A673 (cell line): ENCODE results near the gene LUZP2.

Experiments
- EZH2 ChIP-seq: fragments of 200-600 bp; sonication (generic); IDR thresholded peaks from 2 replicates; pipeline ENCODE4 v1.6.1; 2017; ENCODE audit warnings: borderline replicate concordance, low read depth, mild to moderate bottlenecking, mixed read lengths, antibody characterized with exemption, low read length; ENCODE audit not compliant: poor library complexity, severe bottlenecking
- TF ChIP-seq, protein P1 (sequence below): fragments of 300-800, 200-600 bp; sonication (generic); conservative IDR thresholded peaks from 2 replicates; pipeline ENCODE4 v1.5.1; 2017; ENCODE audit warnings: low read depth, mild to moderate bottlenecking, antibody characterized with exemption, low read length, moderate library complexity, mixed read lengths

DNA sequence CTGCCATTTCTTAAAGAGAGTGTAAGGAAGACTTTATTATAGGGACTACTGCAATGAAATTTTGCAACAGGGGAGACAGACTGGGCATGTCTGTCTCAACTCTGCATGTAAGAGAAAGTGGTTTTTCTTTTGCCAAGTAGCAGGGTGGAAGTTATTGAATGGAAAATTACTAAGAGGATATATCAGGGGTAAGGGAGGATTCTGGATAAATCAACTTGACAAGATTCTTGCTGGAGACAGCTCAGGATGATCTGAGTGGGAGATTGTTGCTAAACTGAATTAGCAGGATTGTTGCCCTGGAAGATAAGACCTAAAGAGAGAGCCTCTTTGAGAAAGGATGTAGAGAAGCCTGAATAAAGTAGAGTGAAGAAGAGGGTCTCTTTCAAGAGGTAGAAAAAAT is 145.8 kb downstream of the LUZP2 start:
- TF ChIP-seq, protein P1, sequence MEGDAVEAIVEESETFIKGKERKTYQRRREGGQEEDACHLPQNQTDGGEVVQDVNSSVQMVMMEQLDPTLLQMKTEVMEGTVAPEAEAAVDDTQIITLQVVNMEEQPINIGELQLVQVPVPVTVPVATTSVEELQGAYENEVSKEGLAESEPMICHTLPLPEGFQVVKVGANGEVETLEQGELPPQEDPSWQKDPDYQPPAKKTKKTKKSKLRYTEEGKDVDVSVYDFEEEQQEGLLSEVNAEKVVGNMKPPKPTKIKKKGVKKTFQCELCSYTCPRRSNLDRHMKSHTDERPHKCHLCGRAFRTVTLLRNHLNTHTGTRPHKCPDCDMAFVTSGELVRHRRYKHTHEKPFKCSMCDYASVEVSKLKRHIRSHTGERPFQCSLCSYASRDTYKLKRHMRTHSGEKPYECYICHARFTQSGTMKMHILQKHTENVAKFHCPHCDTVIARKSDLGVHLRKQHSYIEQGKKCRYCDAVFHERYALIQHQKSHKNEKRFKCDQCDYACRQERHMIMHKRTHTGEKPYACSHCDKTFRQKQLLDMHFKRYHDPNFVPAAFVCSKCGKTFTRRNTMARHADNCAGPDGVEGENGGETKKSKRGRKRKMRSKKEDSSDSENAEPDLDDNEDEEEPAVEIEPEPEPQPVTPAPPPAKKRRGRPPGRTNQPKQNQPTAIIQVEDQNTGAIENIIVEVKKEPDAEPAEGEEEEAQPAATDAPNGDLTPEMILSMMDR = no peak
- TF ChIP-seq EZH2 = no peak
